SU-DHL-6 (cell line): ENCODE data around the gene RIMBP2.

Source experiments
- H2AFZ ChIP-seq: fragments of 200-600 bp; sonication (generic); 2 replicates; pipeline ENCODE4 v1.6.1; 2014; ENCODE audit warnings: low read depth, mild to moderate bottlenecking, moderate library complexity, mixed read lengths, antibody characterized with exemption, low read length; ENCODE audit not compliant: severe bottlenecking
- H3F3A ChIP-seq: fragments of 200-600 bp; shearing (Covaris generic); 2 replicates; pipeline ENCODE4 v1.6.0; 2016; ENCODE audit warnings: antibody characterized with exemption, mild to moderate bottlenecking; ENCODE audit not compliant: insufficient read depth
- H3K27ac ChIP-seq: fragments of 200-600 bp; sonication (generic); 2 replicates; pipeline ENCODE4 v1.5.1; 2016; ENCODE audit warnings: low read depth, mild to moderate bottlenecking, low read length, moderate library complexity, mixed read lengths
- H3K27me3 ChIP-seq: fragments of 200-600 bp; sonication (generic), shearing (Covaris generic); 2 replicates; pipeline ENCODE4 v1.6.0; 2014; ENCODE audit warnings: mild to moderate bottlenecking, low read length
- H3K36me3 ChIP-seq: fragments of 200-600 bp; sonication (generic); 2 replicates; pipeline ENCODE4 v1.6.1; 2014; ENCODE audit warnings: mild to moderate bottlenecking, low read length, mixed read lengths
- H3K4me2 ChIP-seq: fragments of 300-600, 200-600 bp; shearing (Covaris generic), sonication (generic); 2 replicates; pipeline ENCODE4 v1.6.0; 2014; ENCODE audit warnings: low read length, low read depth, mild to moderate bottlenecking; ENCODE audit not compliant: poor library complexity, severe bottlenecking
- H3K4me3 ChIP-seq: fragments of 200-600 bp; sonication (generic); 2 replicates; pipeline ENCODE4 v1.5.1; 2014; ENCODE audit warnings: antibody characterized with exemption, low read length, mild to moderate bottlenecking, mixed read lengths; ENCODE audit not compliant: insufficient read depth, poor library complexity, severe bottlenecking
- H3K79me2 ChIP-seq: fragments of 200-600 bp; sonication (generic); 2 replicates; pipeline ENCODE4 v1.6.1; 2014; ENCODE audit warnings: mild to moderate bottlenecking, low read length, moderate library complexity; ENCODE audit not compliant: insufficient read depth
- H3K9ac ChIP-seq: fragments of 200-600 bp; sonication (generic); 2 replicates; pipeline ENCODE4 v1.7.0; 2014; ENCODE audit warnings: mild to moderate bottlenecking, low read length
- H3K9me2 ChIP-seq: fragments of 200-600 bp; sonication (generic); replicated peaks from 2 replicates; pipeline ENCODE4 v1.6.1; 2014; ENCODE audit warnings: low read length; ENCODE audit not compliant: insufficient read depth
- H3K9me3 ChIP-seq: fragments of 200-600 bp; sonication (generic); 2 replicates; pipeline ENCODE4 v1.6.1; 2014; ENCODE audit warnings: low read length, mixed read lengths; ENCODE audit not compliant: insufficient read depth
- H4K20me1 ChIP-seq: fragments of 200-600 bp; sonication (generic); 2 replicates; pipeline ENCODE4 v1.6.1; 2014; ENCODE audit warnings: low read depth, mild to moderate bottlenecking, antibody characterized with exemption, low read length, moderate library complexity, mixed read lengths
- EZH2phosphoT487 ChIP-seq: fragments of 200-600 bp; sonication (generic), shearing (Covaris generic); conservative IDR thresholded peaks from 2 replicates; pipeline ENCODE4 v1.6.1; 2018; ENCODE audit warnings: mild to moderate bottlenecking, antibody characterized with exemption, low read length, moderate library complexity, mixed read lengths
- TF ChIP-seq, protein P1 (sequence below): fragments of 200-600 bp; sonication (generic); IDR thresholded peaks from one replicate; pipeline ENCODE4 v1.5.1; 2017; ENCODE audit warnings: antibody characterized with exemption, mild to moderate bottlenecking, low read length, moderate library complexity; ENCODE audit not compliant: insufficient read depth, poor library complexity, severe bottlenecking

The RIMBP2 gene

DNA sequence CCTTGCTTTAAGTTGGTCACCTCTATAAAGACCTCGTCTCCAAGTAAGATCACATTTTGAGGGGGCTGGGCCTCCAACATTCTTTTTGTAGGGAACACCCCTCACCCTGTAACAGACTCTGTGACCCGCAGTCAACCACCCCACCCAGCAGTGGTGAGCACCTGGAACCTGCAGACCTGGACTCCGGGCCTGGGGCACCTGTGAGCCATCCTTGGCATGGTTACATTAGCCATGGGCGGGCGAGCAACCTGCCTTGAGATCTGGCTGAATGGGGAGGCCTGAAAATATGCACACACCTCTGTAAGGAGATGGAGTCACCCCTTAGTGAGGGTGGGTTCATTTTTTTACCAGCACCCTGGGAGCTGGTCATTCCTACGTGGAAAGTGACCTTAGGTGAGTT is 95.3 kb downstream of the RIMBP2 start:
- Histone ChIP-seq H3K9ac (no peak overlapping the region), H4K20me1 (no peaks in the 10 kb centered on the region), H3K4me2 (no peak overlapping the region), H2AFZ (no peak overlapping the region), H3F3A (no peaks in the 10 kb centered on the region), H3K27ac (no peak overlapping the region), H3K9me2 (no peaks in the 10 kb centered on the region), H3K79me2 (no peaks in the 10 kb centered on the region), H3K27me3 (no peaks in the 10 kb centered on the region), H3K4me3 (no peak overlapping the region), H3K9me3 (no peaks in the 10 kb centered on the region), H3K36me3 (no peaks in the 10 kb centered on the region)
- no peak for TF ChIP-seq EZH2phosphoT487
- TF ChIP-seq, protein P1, sequence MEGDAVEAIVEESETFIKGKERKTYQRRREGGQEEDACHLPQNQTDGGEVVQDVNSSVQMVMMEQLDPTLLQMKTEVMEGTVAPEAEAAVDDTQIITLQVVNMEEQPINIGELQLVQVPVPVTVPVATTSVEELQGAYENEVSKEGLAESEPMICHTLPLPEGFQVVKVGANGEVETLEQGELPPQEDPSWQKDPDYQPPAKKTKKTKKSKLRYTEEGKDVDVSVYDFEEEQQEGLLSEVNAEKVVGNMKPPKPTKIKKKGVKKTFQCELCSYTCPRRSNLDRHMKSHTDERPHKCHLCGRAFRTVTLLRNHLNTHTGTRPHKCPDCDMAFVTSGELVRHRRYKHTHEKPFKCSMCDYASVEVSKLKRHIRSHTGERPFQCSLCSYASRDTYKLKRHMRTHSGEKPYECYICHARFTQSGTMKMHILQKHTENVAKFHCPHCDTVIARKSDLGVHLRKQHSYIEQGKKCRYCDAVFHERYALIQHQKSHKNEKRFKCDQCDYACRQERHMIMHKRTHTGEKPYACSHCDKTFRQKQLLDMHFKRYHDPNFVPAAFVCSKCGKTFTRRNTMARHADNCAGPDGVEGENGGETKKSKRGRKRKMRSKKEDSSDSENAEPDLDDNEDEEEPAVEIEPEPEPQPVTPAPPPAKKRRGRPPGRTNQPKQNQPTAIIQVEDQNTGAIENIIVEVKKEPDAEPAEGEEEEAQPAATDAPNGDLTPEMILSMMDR, result no peak

DNA sequence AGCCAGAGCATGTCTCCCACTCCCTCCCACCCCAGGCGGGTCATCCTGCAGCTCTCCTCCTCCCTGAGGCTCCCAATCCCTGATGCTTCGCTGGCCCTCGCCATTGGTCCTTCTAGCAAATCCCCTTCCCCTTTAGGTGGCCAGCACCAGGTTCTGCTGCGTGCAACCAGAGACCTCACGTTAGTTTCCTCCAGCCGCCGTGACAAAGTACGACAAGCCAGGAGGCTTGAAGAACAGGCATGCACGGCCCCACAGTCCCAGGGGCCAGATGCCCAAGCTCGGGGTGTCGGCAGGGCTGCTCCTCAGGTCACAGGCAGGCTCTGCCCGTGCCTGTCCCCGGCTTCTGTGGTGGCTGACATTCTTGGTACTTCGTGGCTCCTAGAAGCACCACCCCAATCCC is 95.8 kb downstream of the RIMBP2 start:
- no peaks in the 10 kb centered on the region for H3K27me3 ChIP-seq

DNA sequence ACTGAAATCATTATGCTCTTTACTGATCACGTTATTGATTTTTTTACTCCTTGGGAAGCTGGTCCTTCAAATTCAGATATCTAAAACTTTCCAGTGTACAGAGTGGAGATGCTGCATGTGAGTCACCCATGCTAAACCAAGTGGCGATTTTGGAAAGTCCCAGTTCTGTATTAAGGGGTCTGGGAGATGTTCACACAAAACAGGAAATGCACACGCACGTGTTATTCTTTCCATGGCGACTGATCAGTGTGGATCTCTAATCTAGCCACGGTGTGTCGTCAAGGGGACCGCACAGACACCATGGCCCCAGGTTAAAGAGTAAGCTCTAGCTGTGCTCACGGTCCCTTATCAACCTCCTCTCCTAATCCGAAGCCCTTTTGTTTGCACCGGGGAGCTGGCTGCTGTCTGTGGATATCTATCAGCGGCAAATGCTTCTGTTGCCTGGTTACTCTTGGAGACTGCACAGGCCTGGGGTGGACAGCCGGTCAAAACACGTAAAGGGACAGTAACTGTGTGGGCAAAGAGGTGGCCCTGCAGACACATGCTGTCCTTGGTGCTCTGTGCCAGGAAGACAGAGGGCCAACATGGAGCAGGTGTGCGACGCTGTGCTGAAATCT is 96.6 kb downstream of the RIMBP2 start:
- H3K4me2 ChIP-seq, result no peak overlapping the region
- no peaks in the 10 kb centered on the region for H3F3A ChIP-seq
- no peak overlapping the region for H3K9ac ChIP-seq
- H3K79me2 ChIP-seq, result no peaks in the 10 kb centered on the region
- H3K36me3 ChIP-seq, result no peaks in the 10 kb centered on the region
- H3K9me3 ChIP-seq, result no peaks in the 10 kb centered on the region
- H4K20me1 ChIP-seq, result no peaks in the 10 kb centered on the region
- no peak overlapping the region for H2AFZ ChIP-seq
- H3K27me3 ChIP-seq, result no peaks in the 10 kb centered on the region
- no peak overlapping the region for H3K27ac ChIP-seq
- TF ChIP-seq EZH2phosphoT487, result no peak
- TF ChIP-seq, protein P1, result no peak
- no peak overlapping the region for H3K4me3 ChIP-seq
- no peaks in the 10 kb centered on the region for H3K9me2 ChIP-seq

More for the DNA sequence above, 95.8 kb downstream of the RIMBP2 start:
- H3K27ac ChIP-seq, result no peak overlapping the region
- no peaks in the 10 kb centered on the region for H3K36me3 ChIP-seq
- no peaks in the 10 kb centered on the region for H3K79me2 ChIP-seq
- H3K9me2 ChIP-seq, result no peaks in the 10 kb centered on the region
- H3K4me3 ChIP-seq, result no peak overlapping the region
- H2AFZ ChIP-seq, result no peak overlapping the region
- TF ChIP-seq, protein P1, result no peak
- TF ChIP-seq EZH2phosphoT487, result no peak
- H4K20me1 ChIP-seq, result no peaks in the 10 kb centered on the region
- H3K9me3 ChIP-seq, result no peaks in the 10 kb centered on the region
- no peak overlapping the region for H3K4me2 ChIP-seq
- H3F3A ChIP-seq, result no peaks in the 10 kb centered on the region
- no peak overlapping the region for H3K9ac ChIP-seq

DNA sequence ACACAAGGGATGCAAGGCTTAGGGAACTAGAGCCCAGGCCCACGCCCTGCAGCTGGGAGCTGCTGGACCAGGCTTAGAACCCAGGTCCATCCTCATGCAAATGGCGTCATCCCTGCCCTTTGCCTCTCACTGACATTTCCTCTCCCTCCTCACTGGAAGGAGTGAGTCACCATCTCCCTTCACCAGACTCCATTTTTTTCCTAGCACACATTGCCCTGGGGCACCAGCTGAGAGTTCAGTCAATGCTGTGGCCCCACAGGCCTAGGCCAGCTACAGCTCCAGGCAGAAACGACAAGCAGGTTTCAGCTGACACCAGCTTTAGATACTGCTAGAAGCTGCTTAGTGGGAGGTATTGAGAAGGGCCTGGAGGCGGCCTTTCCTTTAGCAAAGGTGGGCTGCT is 98.9 kb downstream of the RIMBP2 start:
- no peaks in the 10 kb centered on the region for H3K36me3 ChIP-seq
- no peak overlapping the region for H2AFZ ChIP-seq
- no peak overlapping the region for H3K4me3 ChIP-seq
- H4K20me1 ChIP-seq, result no peaks in the 10 kb centered on the region
- no peaks in the 10 kb centered on the region for H3K9me3 ChIP-seq
- TF ChIP-seq, protein P1, result no peak
- no peak for TF ChIP-seq EZH2phosphoT487
- H3F3A ChIP-seq, result no peaks in the 10 kb centered on the region
- H3K9me2 ChIP-seq, result no peaks in the 10 kb centered on the region
- H3K27me3 ChIP-seq, result no peaks in the 10 kb centered on the region
- no peak overlapping the region for H3K9ac ChIP-seq
- H3K27ac ChIP-seq, result no peak overlapping the region
- H3K79me2 ChIP-seq, result no peaks in the 10 kb centered on the region
- no peak overlapping the region for H3K4me2 ChIP-seq
